ENCODE results near the gene ZNF136. TPM values are rescaled to one million over a fixed set of nuclear protein-coding genes. Genes with fewer than 3 reads are reported as not detected.

ZNF136 gene
- total RNA-seq, 2 experiments from 2014 or later: 10.2 to 10.3 TPM

DNA sequence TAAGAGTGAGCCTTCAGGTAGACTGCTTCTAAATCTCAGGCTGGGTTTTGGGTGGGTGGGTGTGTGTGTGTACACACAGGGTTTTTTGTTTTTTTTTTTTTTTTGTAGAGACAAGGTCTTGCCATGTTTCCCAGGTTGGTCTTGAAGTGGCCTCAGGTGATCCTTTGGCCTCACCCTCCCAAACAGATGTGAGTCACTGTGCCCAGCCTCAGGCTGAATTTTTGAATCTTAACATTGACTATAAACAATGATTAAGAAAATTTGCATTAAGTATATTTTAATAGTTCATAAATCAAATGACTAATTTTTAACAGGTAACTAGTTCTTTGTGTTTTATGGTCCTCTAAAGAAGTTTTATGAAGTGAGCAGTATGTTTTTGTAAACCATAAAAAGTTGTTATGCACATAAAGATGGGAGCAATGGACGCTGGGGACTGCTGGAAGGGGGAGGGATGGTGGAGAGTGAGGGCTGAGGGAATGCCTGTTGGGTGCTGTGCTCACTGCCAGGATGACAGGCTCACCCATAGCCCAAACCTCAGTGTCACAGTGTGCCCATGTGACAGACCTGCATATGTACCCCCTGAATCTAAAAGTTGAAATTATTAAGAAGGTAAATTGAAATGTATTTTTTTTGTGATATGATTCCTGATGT lies 60.2 kb downstream of the ZNF136 start:
- intact Hi-C loops (cut with micrococcal nuclease): no loop called here
- ChIA-PET CTCF (no interaction called here), POLR2A (no interaction called here)
- ATAC-seq (no peak), DNase-seq (no peak)
- Mint-ChIP-seq H3K9me3 (peaks cover 11% of the 10 kb centered on the region), H3K27ac (no peak overlapping the region), H3K4me3 (no peak overlapping the region), H3K27me3 (no peaks in the 10 kb centered on the region), H3K4me1 (ENCODE audit: low read depth) (no peaks in the 10 kb centered on the region), H3K36me3 (ENCODE audit: low read depth) (peaks cover 16% of the 10 kb centered on the region)
- TF ChIP-seq, protein P1, sequence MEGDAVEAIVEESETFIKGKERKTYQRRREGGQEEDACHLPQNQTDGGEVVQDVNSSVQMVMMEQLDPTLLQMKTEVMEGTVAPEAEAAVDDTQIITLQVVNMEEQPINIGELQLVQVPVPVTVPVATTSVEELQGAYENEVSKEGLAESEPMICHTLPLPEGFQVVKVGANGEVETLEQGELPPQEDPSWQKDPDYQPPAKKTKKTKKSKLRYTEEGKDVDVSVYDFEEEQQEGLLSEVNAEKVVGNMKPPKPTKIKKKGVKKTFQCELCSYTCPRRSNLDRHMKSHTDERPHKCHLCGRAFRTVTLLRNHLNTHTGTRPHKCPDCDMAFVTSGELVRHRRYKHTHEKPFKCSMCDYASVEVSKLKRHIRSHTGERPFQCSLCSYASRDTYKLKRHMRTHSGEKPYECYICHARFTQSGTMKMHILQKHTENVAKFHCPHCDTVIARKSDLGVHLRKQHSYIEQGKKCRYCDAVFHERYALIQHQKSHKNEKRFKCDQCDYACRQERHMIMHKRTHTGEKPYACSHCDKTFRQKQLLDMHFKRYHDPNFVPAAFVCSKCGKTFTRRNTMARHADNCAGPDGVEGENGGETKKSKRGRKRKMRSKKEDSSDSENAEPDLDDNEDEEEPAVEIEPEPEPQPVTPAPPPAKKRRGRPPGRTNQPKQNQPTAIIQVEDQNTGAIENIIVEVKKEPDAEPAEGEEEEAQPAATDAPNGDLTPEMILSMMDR (IDR thresholded peaks at IDR 0.05): no peak

DNA sequence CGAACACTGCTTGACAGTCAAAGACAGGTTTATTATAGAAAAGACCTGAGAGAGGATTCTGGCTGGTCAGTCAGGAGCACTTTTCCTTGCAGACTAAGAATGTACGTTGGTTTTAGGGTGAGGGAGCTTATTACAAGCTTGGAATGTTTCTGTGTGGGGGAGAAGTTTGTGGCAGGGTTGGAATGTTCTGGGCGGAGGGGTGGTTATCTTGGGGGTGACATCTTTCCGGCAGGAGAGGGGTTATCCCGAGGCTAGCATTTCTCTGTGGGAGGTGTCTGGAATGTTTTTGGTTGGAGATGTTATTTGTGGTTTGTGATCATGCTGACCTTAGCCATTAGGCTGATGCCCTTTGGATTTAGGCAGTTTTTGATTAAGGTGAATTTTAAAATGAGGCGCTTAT lies 61.8 kb downstream of the ZNF136 start:
- H3K4me3 Mint-ChIP-seq: no peak overlapping the region
- ATAC-seq: no peak
- no peak overlapping the region for H3K27ac Mint-ChIP-seq
- H3K4me1 Mint-ChIP-seq (ENCODE audit: low read depth): no peaks in the 10 kb centered on the region
- DNase-seq: no peak
- ChIA-PET POLR2A (no interaction called here), CTCF (no interaction called here)
- intact Hi-C loops (cut with micrococcal nuclease): no loop called here
- peaks cover 2% of the 10 kb centered on the region for H3K9me3 Mint-ChIP-seq
- TF ChIP-seq, protein P1 (IDR thresholded peaks at IDR 0.05): no peak
- H3K27me3 Mint-ChIP-seq: no peaks in the 10 kb centered on the region
- H3K36me3 Mint-ChIP-seq (ENCODE audit: low read depth): peaks cover 10% of the 10 kb centered on the region

DNA sequence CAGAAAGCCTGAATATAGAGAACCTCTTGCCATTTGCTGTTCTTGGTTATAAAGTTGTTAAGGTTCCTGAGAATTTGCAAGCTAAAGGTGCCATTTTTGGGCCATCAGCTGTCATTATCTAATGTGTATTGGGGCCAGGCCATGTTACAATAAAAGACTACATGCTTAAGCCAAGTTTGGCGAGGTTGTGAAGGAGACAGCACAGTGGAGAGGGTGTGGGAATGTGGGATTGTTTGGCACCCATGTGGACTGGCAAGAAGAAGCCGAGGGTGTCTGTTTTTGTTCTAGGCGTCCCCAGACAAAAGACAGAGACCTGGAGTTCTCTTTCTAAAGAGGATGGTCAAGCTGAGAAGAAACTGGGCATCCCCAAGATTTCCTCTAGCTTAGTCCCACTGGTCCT lies 67.1 kb downstream of the ZNF136 start:
- no peaks in the 10 kb centered on the region for H3K4me1 Mint-ChIP-seq (ENCODE audit: low read depth)
- no peak for ATAC-seq
- peaks cover 4% of the 10 kb centered on the region for H3K9me3 Mint-ChIP-seq
- ChIA-PET CTCF (no interaction called here), POLR2A (no interaction called here)
- H3K27me3 Mint-ChIP-seq: no peaks in the 10 kb centered on the region
- TF ChIP-seq, protein P1 (IDR thresholded peaks at IDR 0.05): no peak
- H3K27ac Mint-ChIP-seq: no peak overlapping the region
- intact Hi-C loops (cut with micrococcal nuclease): no loop called here
- H3K4me3 Mint-ChIP-seq: no peak overlapping the region
- H3K36me3 Mint-ChIP-seq (ENCODE audit: low read depth): peaks cover 17% of the 10 kb centered on the region
- no peak for DNase-seq

DNA sequence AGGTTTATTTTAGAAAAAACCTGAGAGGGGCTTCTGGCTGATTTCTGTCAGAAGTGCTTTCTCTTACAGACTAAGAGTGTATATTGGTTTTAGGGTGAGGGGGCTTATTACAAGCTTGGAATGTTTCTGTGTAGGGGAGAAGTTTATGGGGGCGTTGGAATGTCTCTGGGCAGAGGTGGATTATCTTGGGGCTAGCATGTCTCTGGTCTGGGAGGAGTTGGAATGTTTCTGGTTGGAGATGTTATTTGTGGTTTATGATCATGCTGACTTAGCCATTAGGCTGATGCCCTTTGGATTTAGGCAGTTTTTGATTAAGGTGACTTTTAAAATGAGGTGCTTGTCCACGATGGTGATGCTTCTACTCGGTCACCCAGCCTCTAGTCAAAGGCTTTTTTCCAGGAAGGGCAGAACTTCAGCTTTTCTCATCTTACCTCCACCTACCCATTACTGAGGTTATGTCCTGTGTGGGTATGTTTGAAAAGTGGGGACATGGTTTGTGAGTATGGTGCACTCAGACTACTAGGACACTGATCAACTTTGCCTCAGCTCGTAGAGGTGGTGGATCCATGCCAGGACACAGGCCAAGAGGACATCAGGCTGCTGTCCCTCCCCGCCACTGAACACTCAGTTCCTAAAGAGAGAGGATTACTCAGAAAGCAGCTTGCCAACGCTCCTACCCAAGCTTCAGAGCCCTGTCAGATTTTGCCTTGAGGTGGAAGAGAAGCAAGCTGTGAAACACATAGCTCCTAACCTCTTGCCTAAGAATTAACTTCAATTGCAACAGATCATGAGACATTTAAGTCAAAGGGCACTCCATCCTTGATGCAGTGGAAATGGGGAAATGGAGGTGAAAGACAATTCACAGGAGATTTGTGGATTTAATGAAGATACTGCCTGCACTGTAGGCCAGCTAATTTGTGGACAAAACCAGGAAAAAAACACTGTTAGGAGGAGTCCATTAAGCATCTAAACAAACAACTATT lies 68.1 kb downstream of the ZNF136 start:
- DNase-seq: no peak
- peaks cover 4% of the 10 kb centered on the region for H3K9me3 Mint-ChIP-seq
- intact Hi-C loops (cut with micrococcal nuclease): no loop called here
- POLR2A ChIA-PET: no interaction called here
- peaks cover 18% of the 10 kb centered on the region for H3K36me3 Mint-ChIP-seq (ENCODE audit: low read depth)
- no peak overlapping the region for H3K27ac Mint-ChIP-seq
- H3K4me1 Mint-ChIP-seq (ENCODE audit: low read depth): no peaks in the 10 kb centered on the region
- ATAC-seq: no peak
- TF ChIP-seq, protein P1 (IDR thresholded peaks at IDR 0.05): no peak
- H3K27me3 Mint-ChIP-seq: no peaks in the 10 kb centered on the region
- CTCF ChIA-PET: no interaction called here
- H3K4me3 Mint-ChIP-seq: no peak overlapping the region

GRCh38 chr19:12232961-12233360 lies 70.1 kb downstream of the ZNF136 start:
- POLR2A ChIA-PET: interaction anchor here (0.7 kb wide), 1 partner anchor 100 kb away, joined by 3 read pairs; no protein-coding TSS in a partner anchor
- ATAC-seq (no peak), DNase-seq (no peak)
- no peaks in the 10 kb centered on the region for H3K27me3 Mint-ChIP-seq
- peaks cover 4% of the 10 kb centered on the region for H3K9me3 Mint-ChIP-seq
- intact Hi-C loops (cut with micrococcal nuclease): no loop called here
- H3K4me3 Mint-ChIP-seq: no peak overlapping the region
- H3K4me1 Mint-ChIP-seq (ENCODE audit: low read depth): no peaks in the 10 kb centered on the region
- TF ChIP-seq, protein P1 (IDR thresholded peaks at IDR 0.05): no peak
- H3K27ac Mint-ChIP-seq: no peak overlapping the region
- CTCF ChIA-PET: no interaction called here
- peaks cover 25% of the 10 kb centered on the region for H3K36me3 Mint-ChIP-seq (ENCODE audit: low read depth)
